ENCODE results near the gene PPARGC1A. TPM values are rescaled to one million over a fixed set of nuclear protein-coding genes. Genes with fewer than 3 reads are reported as not detected.

PPARGC1A gene
- total RNA-seq, 1 experiment from 2014 or later: 0.98 TPM

- DNase-seq (ENCODE audit: low read depth): no peak
Measured at GRCh38 chr4:23844961-23845360, 44.9 kb downstream of the PPARGC1A start.

GRCh38 chr4:23839279-23839678 is 50.6 kb downstream of the PPARGC1A start:
- no peak for DNase-seq (ENCODE audit: low read depth)

- no peak for DNase-seq (ENCODE audit: low read depth)
Measured at GRCh38 chr4:23838607-23839006, 51.2 kb downstream of the PPARGC1A start.

- no peak for DNase-seq (ENCODE audit: low read depth)
Measured at GRCh38 chr4:23838131-23838530, 51.7 kb downstream of the PPARGC1A start.

- no peak for DNase-seq (ENCODE audit: low read depth)
Measured at GRCh38 chr4:23837371-23837770, 52.5 kb downstream of the PPARGC1A start.

GRCh38 chr4:23835774-23836478 is 53.9 kb downstream of the PPARGC1A start:
- no peak for DNase-seq (ENCODE audit: low read depth)

GRCh38 chr4:23828779-23829178 is 61.1 kb downstream of the PPARGC1A start:
- DNase-seq (ENCODE audit: low read depth): no peak

- DNase-seq (ENCODE audit: low read depth): peak; percentile 28
Measured at GRCh38 chr4:23828020-23828715, 61.7 kb downstream of the PPARGC1A start.

GRCh38 chr4:23822181-23822580 is 67.7 kb downstream of the PPARGC1A start:
- DNase-seq (ENCODE audit: low read depth): peak; percentile 35

- DNase-seq (ENCODE audit: low read depth): peak; percentile 35
Measured at GRCh38 chr4:23819041-23819511, 70.8 kb downstream of the PPARGC1A start.

- no peak for DNase-seq (ENCODE audit: low read depth)
Measured at GRCh38 chr4:23818097-23818885, 71.6 kb downstream of the PPARGC1A start.

GRCh38 chr4:23814996-23815660 is 74.7 kb downstream of the PPARGC1A start:
- no peak for DNase-seq (ENCODE audit: low read depth)

- DNase-seq (ENCODE audit: low read depth): no peak
Measured at GRCh38 chr4:23814587-23814986, 75.3 kb downstream of the PPARGC1A start.

- peak; percentile 38 for DNase-seq (ENCODE audit: low read depth)
Measured at GRCh38 chr4:23811161-23811560, 78.7 kb downstream of the PPARGC1A start.

GRCh38 chr4:23805450-23805851 is 84.4 kb downstream of the PPARGC1A start:
- no peak for DNase-seq (ENCODE audit: low read depth)

GRCh38 chr4:23789762-23790161 is 100.1 kb downstream of the PPARGC1A start:
- peak; percentile 61 for DNase-seq (ENCODE audit: low read depth)

- DNase-seq (ENCODE audit: low read depth): no peak
Measured at GRCh38 chr4:23788460-23788859, 101.4 kb downstream of the PPARGC1A start.

GRCh38 chr4:23788027-23788426 is 101.8 kb downstream of the PPARGC1A start:
- no peak for DNase-seq (ENCODE audit: low read depth)

GRCh38 chr4:23782778-23783437 is 106.9 kb downstream of the PPARGC1A start:
- peak; percentile 9 for DNase-seq (ENCODE audit: low read depth)

- DNase-seq (ENCODE audit: low read depth): no peak
Measured at GRCh38 chr4:23779839-23780238, 110.0 kb downstream of the PPARGC1A start.

- DNase-seq (ENCODE audit: low read depth): no peak
Measured at GRCh38 chr4:23779422-23779821, 110.4 kb downstream of the PPARGC1A start.
